GM23248 (cell line): ENCODE results near the gene CDC42EP4.

Experiments
- EZH2 ChIP-seq: fragments of 200-600 bp; sonication (generic); IDR thresholded peaks from 2 replicates; pipeline ENCODE4 v1.6.1; 2018; ENCODE audit warnings: antibody characterized with exemption, mild to moderate bottlenecking; ENCODE audit not compliant: insufficient read depth, poor library complexity, severe bottlenecking
- EZH2phosphoT487 ChIP-seq: fragments of 200-600 bp; sonication (generic); IDR thresholded peaks from 2 replicates; pipeline ENCODE4 v1.6.1; 2018; ENCODE audit warnings: antibody characterized with exemption, moderate library complexity, mild to moderate bottlenecking, low read depth; ENCODE audit not compliant: insufficient read depth

DNA sequence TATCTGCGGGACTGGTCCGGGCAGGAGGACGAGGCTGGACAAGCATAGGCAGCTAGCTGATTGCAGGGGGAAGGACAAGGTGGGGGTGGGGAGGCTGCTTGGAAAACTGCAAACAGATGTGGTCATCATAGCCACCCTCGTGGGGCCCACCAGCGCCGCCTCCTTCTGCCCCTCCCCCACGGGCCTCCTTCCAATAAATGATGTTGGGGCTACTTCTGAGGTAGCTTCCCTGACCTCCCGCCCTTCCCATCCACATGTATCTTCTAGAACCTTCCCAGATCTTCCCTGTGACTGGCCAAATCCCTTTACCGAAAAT, 12.3 kb upstream of the CDC42EP4 start:
- TF ChIP-seq EZH2phosphoT487 = no peak
- TF ChIP-seq EZH2 = no peak
